ENCODE results near the gene ARID4B.

DNA sequence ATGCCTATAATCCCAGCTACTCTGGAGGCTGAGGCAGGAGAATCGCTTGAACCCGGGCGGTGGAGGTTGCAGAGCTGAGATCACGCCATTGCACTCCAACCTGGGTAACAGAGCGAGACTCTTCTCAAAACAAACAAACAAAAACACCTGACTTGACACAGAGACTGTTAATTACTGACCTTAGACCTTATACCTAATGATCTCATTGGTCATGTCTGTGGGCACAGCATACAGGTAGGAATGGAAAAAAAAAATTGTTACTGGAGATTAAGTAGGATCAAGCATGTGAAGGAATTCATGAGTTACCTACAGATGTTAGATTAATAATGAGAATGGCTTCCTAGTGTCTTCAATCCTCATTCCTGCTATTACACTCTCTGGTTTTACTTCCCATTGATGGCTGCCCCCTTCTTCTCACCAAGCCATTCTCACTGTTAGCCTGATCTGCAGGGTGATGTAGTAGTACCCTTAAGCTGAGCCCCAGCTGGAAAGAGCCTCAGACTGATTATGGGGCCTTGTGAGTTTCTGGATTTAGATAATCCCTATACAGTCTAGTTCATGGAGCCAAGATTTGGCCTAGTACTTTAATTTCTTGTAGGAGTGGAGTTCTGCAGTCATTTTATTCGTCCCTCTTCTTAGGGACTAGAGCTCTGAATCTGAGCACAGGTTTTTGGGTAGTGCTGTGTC lies 48.1 kb upstream of the ARID4B start:
- TF ChIP-seq POLR2A (IDR thresholded peaks at IDR 0.05): no peak
- TF ChIP-seq, protein P1, sequence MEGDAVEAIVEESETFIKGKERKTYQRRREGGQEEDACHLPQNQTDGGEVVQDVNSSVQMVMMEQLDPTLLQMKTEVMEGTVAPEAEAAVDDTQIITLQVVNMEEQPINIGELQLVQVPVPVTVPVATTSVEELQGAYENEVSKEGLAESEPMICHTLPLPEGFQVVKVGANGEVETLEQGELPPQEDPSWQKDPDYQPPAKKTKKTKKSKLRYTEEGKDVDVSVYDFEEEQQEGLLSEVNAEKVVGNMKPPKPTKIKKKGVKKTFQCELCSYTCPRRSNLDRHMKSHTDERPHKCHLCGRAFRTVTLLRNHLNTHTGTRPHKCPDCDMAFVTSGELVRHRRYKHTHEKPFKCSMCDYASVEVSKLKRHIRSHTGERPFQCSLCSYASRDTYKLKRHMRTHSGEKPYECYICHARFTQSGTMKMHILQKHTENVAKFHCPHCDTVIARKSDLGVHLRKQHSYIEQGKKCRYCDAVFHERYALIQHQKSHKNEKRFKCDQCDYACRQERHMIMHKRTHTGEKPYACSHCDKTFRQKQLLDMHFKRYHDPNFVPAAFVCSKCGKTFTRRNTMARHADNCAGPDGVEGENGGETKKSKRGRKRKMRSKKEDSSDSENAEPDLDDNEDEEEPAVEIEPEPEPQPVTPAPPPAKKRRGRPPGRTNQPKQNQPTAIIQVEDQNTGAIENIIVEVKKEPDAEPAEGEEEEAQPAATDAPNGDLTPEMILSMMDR (IDR thresholded peaks at IDR 0.05): no peak

Measured in lower leg skin (tissue), 3 donors.